CD4-positive, alpha-beta T cell treated with Interferon gamma for 1 hour (primary cell): Measurements from ENCODE around the gene VWF.
A peak's percentile ranks its signal among the peaks of the same experiment; 100 is the strongest.

Source experiments
- DNase-seq: peaks from one replicate; pipeline ENCODE4 v3.0.0-alpha.2; 2020

VWF gene

DNA sequence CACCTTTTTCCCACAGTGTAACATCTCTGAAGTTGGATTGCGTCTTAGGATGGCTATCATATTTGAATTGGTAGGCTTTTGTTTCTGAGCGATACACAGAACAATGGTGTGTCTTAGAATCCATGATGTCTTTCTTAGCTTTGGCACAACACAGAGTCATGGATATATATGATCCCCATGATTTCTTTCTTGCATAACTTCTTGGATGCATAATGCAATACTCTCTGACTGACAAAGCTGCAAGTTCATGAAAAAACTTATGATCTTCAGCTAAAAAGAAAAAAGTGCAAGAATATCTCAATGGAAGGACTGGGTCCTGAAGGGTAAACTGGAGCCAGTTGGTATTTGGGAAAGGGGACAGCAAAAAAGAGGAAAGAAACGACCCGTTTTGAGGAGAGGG lies 48.1 kb downstream of the VWF start:
- DNase-seq: no peak

DNA sequence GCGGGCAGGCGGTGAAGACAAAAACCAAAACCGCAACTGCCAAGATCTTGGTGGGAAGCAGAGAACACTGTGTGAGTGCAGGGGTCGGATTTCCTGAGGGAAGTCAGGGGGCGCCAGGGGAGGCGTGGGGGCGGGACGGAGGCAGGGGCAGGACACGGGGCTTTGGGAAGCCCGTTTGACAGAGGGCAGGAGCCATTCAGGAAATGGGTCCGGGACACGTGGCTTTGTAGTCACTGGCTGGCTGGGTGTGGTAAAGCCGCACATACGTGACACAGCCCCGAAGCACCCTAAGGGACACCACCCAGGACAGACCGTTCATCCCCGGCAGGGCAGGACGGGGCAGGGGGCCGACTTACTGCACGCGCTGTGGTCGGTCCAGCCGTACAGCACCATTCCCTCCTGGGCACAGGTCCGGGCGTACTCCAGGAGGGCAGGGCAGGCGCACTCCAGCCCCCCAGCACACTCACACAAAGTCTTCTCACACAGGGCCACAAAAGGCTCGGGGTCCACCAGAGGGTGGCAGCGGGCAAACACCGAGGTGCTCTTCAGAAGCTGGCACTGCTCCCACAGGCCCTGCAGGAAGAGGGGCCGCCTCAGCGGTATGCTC lies 49.4 kb downstream of the VWF start:
- DNase-seq: peak; percentile 47

DNA sequence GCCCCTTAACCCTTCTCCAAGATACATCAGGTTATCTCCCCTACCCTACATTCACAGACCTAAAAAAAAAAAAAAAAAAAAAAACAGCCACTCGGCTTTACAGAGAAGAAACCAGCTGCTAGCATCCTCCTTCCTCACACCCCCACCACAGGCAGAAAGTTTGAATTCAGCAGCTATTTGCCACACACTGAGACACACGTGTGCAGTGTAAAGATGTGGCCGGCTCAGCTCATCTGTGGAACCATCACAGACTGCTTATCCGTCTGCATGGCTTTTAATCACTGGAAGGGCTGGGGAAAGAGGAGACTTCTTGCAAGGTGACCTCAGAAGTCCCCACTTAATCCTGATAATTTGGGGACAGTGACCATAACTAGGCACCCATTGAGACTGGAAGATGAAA lies 50.0 kb downstream of the VWF start:
- peak; percentile 6 for DNase-seq

DNA sequence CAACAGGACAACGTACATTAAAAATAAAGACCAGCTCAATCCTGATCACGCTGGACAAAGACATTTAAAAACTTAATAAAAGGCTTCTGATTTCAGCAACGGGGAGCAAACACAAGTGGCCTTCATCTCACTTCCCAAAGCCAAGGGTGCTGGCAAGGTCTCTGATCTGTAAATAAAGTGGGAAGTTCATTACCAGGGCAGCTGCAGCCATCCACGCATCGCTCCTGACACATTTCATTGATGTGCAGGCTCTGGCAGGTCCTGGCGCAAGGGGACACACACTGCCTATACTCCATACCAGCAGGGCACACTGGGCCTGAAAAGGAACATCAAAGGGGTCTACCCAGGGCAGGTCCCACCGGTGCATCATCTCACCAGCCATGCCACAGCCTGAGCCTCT lies 51.0 kb downstream of the VWF start:
- DNase-seq: no peak

DNA sequence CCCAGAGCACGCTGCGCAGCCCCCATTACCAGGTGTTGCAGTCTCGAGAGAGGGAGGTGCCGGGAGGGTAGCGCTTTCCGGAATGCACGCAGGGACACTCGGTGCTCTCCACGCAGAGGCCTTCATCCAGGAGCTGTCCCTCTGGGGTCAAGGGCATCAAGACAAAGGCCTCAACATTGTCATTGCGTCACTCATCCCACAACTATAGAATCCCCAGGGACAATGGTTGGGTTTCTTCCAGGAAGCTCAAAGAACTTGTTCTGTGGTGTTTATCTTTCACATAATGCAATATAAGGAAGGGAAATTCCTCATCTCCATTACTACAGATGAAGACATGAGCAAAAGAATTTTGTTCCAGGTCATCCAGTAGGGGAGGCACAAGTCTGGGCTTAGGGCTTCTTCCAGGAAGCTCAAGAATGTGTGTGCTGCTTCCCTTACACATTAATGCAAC lies 52.1 kb downstream of the VWF start:
- no peak for DNase-seq

DNA sequence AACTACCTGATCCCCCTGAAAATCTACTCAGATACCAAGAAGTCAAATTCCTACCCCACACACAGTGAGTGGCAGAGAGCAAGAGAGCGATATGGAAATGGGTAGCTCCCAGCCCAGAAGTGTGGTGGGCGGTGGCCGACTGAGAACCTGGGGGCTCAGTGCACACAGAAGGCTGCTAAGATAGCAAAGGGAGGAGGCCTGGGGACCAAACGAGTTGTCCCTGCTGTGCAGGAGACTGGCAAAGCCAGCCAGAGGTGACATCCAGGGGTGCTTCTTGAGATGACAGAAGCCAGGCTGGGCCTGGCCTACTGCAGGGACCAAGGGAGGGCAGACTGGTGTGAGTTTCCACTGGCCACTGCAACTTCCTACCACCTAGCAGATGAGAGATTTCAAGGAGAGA lies 52.9 kb downstream of the VWF start:
- no peak for DNase-seq

DNA sequence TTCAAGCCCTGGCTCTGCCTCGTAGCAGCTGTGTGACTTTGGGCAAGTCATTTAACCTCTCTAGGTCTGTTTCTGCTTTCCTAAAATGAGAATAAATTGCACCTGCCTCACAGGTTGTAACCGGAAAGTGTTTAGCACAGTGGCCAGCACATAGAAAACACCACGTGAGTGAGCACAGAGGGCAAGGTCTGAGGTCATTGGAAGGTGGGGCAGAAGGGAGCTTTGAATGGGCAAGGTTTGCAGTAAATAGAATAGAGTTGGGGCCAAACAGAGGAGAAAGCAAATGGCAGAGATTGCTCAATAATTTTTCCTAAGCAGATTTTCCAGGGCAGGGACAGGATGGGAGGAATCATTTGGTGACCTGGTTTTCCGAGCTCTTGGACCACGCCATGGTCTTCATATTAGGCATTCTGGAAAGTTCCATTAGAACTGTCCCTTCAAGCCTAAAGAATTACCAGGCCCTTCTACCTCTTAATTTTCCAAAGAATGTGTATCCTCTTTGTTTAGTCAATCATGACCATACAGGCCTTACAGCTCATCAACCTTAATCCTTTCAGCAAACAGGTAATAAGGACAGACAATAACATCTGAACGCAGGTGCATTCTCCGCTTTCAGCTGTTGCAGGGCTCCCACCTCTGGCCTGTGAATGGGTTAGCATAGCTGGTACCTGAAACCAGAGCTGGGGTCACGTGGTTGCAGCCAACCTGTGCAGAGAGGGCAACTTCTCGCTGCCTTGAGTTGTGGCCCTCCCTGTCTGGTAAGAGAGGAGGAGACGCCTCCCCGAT lies 53.8 kb downstream of the VWF start:
- no peak for DNase-seq

DNA sequence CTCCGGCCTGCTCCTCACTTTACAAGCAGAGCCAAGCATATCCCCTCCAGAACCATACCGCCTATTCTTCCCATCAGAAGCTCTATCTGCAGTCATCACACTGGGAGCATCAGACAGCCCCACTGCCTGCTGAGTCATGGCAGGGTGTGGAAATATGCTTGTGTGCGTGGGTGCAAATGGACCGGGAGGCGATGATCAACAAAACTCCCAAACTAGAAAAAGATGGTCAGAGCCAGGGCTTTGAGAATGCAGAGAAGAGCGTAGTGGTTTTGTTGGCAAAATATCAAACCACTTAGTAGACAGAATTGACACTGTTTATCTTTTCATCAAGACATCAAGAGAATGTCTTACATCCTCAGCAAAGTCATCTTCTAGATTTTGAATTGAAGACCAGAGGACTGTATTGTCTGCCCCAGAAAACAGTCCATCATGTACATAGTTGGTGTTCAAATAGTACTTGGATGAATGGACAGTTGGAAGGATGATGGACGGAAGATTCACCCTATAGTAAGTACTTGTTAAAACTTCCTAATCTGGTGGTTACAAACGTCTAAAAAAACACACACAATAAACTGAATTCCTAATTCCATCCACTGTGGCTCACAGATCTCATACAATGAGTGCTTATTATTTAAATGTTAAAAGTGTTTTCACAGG lies 54.9 kb downstream of the VWF start:
- DNase-seq: peak; percentile 22

DNA sequence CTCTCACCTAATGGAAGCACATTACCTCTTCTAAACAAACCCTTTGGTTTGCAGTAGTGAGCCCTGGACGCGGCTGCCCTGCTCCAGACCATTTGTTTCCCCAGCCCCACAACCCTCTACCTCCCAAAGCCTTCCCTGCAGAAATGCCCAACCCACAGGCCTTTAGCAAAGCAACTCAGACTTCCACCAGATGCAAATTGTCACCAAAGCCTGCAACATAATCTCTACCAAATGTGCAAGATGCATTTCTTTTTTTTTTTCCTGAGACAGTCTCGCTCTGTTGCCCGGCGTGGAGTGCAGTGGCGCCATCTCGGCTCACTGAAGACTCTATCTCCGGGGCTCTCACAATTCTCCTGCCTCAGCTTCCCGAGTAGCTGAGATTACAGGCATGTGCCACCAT lies 56.2 kb downstream of the VWF start:
- DNase-seq: no peak

DNA sequence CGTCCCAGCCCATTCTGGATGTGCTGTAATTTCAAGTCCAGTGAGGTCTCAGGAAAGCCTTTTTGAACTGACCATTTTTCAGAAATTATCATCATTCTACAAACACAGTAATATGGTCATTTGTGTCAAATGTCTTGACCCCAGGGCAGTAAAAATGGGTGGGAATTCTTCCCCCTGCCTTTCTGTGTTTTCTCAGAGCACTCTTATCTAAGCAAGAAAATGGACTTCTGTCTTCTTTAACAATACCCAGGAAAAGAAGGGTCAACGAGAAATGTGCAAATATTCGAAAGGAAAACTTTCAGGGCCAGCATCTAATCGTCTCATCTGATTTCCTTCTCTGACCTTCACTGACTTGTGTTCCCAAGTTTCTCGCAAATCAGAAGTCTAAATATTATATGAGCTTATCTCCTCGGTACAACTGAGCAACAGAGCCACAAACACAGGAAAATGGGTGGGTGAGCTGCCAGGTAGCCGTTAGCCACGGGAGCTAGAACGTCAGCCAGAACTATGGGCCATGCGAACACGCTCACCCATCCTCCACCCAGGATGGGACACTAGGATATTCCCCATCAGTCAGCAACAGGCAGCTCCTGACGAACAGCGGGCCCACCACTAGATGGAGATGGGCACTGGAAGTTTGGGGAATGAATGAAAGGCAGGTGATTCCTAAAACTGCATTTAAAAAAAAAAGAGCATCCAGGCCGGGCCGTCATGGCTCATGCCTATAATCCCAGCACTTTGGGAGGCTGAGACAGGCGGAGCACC lies 57.1 kb downstream of the VWF start:
- DNase-seq: no peak

DNA sequence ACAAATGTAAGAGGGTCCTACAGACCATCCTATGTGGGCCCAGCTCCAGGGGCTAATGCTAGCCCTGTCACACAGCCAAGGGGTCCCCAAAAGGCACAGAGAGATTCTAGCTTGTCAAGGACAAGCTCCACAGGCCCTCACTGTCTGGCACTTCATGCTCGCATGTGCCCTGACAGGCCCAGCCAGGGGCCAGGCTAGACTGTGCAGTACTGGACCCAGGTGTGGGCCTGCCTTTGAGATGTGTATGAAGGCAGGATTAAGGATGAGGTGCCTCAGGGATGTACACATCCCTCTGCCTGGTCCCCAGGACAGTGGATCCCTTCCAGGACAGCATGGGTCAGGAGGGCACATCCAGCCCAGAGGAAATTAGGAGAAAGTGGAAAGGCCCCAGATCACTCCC lies 57.8 kb downstream of the VWF start:
- DNase-seq: no peak

DNA sequence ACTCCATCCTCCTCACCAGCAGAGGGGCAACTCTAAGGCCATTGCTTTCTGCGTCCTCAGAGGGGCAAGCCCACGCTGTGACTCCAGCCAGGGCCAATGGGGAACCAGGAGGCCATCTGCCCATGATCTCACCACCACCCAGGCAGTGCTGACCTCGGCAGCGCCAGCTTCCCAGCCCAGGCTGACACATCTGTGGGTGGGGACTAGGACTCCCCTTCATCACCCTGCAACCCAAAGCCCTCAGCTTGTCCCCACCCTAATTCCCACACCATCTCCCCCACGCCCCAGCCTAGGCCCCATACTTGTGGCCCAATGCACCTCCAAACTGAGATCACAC lies 58.6 kb downstream of the VWF start:
- DNase-seq: no peak

DNA sequence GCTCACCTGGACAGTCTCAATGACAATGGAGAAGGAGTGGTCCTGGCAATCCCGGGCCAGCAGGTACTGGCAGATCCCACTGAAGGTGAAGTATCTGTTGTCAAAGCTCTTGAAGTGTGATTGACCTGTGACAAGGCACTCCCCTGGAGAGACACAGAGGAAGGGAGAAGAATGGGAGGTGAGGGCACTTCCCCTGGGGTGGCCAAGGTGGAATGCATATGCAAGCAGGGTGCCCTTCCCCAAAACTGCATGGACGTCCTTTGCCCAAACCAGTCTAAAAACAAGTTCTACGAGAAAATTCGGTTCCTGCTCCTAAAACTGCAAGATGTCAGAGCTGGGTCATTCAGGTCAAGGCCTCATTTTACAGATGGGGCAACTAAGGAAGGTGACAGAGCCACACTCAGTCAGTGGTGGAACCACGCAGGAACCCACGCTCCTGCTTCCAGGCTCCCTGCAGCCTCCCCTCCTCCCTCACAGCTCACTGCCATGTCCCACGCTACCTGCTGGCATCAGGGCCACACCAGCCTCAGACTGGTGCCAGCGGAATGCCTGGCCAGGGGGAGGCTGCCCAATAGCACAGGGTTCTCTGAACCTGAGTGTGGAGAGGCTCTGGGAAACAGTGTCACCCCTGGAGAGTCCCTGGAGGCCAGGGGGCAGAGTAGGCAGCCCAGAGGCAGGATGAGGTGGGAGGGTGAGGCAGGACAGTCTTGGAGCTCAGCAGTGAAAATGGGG lies 59.2 kb downstream of the VWF start:
- no peak for DNase-seq

DNA sequence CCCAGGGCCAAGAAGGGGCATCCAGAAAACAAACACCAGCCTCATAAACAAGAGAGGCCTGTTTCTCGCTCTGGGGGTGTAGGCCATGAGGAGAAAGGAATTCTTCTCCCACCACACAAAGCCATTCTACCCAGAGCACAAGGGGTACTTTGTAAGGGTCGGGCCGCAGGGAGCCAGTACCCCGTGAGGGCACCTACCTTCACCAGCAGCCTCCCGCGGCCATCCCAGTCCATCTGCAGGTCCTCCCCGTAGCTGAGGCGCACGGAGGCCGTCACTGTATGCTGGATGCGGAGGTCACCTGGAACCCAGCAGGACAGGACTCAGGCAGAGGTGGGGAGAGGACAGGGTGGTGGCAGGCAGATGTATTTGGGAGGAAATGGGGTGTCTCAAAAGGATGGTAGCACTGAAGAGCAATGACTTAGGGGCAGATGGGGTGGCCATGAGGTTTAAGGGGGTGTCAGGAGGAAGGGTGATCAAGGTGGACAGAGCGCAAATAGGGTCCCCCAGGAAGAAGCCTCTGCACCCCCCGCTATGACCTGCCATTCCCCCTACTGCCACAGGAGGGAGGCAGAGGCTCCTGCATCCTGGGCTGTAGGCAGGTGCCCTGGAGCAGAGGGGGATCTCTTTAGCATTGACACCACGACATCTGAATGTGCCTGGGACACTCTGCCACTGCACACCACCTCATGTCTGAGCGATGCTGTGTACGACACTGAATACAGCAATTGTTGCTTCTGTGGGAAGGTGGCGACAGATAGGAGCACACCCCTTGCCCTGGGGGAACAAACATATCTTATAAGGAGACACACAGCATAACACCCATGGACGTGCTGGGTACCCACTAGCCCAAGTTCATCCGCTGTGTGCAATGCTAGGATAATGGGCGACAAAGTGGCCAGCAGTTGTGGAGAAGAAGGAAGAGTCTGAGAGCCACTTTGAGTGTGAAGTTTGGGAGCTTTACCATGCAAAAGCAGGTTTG lies 61.4 kb downstream of the VWF start:
- peak; percentile 54 for DNase-seq

DNA sequence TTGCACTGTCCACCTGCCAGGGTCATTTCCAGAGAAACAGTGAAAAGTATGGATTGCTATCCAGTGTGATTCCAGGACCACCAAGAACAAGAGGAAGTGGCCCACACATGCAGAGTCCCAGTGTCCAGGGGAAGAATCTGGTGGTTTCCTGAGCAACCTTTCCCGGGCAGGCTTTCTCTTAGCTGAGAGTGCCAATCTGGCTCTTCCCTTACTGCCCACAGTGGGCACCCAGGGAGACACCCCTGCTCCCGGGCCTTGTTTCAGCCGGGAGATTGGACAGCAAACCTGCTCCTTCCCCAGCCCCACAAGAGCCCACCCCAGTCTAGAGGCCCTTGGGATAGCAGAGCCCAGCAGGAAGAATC lies 62.1 kb downstream of the VWF start:
- DNase-seq: no peak

DNA sequence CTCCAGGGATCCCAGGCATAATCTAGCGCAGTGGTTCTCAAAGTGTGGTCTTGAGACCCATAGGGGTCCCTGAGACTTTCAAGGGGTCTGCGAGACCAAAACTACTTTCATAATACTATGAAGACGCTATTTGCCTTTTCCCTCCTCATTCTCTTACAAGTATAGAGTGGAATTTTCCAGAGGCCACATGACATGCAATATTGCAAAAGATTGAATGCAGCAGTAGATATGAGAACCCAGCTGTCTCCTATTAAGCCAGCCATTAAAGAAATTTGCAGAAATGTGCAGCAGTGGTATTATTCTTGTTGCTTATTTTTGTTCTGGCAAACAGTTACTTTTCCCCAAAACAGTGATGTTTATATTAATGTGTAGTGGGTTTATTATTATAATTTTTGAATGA lies 62.8 kb downstream of the VWF start:
- DNase-seq: no peak

DNA sequence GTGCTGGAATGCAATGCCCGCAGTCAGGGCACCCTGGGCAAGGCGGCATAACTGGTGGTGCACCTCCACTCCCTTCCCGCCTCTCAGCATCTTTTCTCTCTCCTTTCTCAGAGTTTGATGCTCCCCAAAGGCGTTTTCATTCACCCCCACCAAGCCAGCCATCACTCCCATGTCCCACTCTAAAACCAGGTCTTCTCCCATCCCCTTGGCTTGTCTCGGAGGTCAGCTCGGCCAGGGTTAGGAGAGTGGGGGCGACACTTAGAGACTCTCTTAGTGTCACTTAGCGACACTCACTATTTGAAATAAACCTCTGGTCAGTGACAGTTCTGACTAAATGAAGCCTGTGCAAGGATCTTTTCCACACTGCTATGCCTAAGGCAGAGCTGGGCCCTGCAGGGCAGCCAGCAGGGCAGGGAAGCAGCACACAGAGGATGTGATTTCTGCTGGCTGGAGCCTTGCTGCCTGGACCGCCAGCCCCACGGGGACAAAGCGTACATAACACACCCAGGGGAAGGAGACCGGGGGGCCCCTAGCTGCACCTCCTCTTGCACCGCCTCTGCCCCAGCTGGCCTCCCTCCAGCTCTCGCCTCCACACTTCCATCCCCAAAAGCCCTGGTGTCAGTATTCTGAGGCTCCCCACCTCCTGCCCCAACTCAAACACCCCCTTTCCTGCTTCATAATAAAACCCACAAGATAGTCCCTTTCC lies 64.5 kb downstream of the VWF start:
- DNase-seq: no peak

DNA sequence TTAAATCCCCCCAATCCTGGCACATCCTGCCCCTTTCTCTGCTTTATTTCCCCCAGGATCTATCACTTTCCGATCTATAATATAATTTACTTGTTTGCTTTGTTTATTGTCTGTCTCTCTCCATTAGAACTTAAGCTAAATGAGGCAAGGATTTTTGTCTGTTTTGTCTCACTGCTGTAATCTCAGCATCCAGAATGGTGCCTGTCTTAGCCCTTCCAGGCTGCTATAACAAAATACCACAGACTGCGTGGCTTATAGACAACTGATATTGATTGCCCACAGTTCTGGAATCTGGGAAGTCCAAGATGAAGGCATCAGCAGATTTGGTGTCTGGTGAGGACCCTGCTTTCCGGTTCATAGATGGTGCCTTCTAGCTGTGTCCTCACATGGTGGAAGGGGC lies 65.2 kb downstream of the VWF start:
- no peak for DNase-seq

DNA sequence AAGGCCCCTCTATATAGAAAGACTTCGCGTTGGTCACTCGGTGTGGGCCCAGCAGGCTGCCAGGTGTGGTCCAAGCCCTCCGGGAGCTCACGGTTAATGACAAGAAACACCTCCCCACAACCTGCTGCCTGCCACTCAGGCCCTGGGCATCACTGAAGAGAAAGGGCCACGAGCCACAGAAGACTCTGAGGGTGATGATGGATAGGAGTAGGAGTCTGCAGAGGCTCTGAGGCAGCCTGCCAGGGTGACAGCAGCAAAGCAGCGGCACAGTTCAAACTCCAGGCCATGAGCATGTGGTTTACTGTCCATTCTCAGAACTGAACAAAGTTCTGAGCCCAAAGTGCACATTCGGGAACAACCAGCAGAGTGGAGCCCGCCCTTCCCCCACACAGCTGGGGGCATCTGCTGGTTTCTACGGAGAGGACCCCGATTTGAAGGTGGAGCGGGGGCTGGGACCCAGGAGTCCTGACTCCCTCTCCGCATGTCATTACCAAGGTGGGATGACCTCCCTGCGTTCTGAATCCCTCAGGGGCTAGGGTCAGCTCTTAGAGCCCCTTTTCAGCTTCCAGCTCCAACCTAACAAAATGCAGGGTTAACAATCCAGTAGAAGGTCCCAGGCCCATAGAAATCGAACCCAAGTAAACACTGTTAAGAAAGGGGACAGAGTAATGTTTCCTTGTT lies 65.8 kb downstream of the VWF start:
- no peak for DNase-seq

DNA sequence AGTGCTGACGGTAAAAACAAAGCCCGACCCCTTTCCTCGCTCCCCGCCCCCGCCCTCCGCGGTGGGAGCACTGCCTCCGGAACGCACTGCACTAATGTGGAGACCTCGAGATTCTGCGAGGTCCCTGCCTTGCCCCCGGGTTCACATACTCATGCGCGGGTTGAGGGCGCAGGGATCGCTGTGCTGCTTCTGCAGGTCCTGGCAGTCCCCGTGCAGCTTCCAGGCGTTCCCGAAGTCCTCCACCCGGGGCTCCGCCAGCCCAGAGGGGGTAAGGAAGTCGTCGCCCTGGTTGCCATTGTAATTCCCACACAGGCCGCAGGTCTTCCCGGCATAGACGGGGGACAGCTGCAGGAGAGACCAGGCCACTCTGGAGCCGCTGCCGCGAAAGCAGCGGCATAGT lies 66.8 kb downstream of the VWF start:
- no peak for DNase-seq
